ENCODE results near the gene SMCO4.

SMCO4 gene

DNA sequence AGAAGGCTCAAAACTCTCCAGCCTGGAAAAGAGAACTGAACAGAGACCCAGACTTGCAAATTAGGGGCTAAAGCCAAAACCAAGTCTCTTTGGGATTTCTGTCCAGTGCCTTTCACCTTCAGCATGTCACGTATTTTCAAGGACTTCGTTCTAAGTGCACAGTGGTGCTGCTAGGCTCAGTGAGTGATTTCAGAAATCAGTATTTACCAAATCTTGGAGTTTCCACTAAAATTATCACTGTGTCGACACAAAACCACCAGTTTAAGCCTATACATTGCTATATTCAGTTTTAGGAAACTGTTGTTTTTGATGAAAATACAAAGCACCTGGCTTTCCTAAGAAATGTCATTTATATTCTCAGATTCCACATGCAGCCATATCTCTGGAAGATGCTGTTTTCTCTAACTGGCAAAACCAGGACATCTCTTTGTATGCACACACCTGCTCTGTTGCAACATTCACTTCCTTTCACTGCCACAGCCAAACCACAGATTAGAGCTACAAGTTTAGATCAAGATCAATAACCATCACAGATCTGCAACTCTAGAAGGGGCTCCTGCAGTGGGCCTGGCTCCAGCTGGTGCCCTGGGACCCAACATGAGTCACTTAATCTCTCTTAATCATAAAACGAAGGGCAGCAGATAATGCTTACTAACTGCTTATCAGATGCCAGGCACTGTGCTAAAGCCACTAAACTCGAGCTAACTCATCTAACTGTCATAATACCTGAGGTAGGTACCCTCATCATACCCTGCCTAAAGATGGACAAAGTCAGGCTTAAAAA, 22.3 kb downstream of the SMCO4 start:
- no peak overlapping the region for H3K4me3 Mint-ChIP-seq

GRCh38 chr11:93519179-93519578, 24.0 kb downstream of the SMCO4 start:
- Mint-ChIP-seq H3K36me3 (ENCODE audit: insufficient read depth) (peaks cover 6% of the 10 kb centered on the region), H3K27me3 (no peaks in the 10 kb centered on the region), H3K4me1 (peaks cover 12% of the 10 kb centered on the region), H3K9me3 (no peaks in the 10 kb centered on the region), H3K4me3 (no peak overlapping the region), H3K27ac (ENCODE audit: low read depth) (no peak overlapping the region)
- ATAC-seq (replicated peaks; ENCODE audit: extremely low read depth, poor library complexity, severe bottlenecking) = no peak
- no peak for DNase-seq (ENCODE audit: low spot score in 2 of 2)

More for the DNA sequence above, 22.3 kb downstream of the SMCO4 start:
- Mint-ChIP-seq H3K4me1 (peaks cover 18% of the 10 kb centered on the region), H3K36me3 (ENCODE audit: insufficient read depth) (peaks cover 4% of the 10 kb centered on the region), H3K9me3 (no peaks in the 10 kb centered on the region), H3K27ac (ENCODE audit: low read depth) (peak overlapping the region; percentile 41), H3K27me3 (no peaks in the 10 kb centered on the region)
- ATAC-seq (replicated peaks; ENCODE audit: extremely low read depth, poor library complexity, severe bottlenecking) = no peak
- no peak for DNase-seq (ENCODE audit: low spot score in 2 of 2)

DNA sequence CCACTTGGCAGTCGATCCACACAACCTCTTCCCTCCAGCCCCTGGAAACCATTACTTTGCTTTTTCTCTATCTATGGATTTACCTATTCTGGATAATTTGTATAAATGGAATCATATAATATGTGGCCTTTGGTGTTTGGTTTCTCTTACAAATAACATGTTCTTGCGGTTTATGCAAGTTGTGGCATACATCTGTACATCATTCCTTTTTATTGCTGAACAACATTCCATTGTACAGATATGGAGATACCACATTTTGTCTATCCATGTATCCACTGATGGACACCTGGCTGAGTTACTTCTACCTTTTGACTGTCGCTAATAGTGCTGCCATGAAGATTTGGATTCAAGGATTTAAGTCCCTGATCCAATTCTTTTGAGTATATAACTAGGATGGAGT, 25.1 kb downstream of the SMCO4 start:
- no peak overlapping the region for H3K4me3 Mint-ChIP-seq
- DNase-seq (ENCODE audit: low spot score in 2 of 2) (no peak), ATAC-seq (replicated peaks; ENCODE audit: extremely low read depth, poor library complexity, severe bottlenecking) (no peak)
- no peaks in the 10 kb centered on the region for H3K9me3 Mint-ChIP-seq
- H3K27ac Mint-ChIP-seq (ENCODE audit: low read depth) = no peak overlapping the region
- H3K36me3 Mint-ChIP-seq (ENCODE audit: insufficient read depth) = peaks cover 6% of the 10 kb centered on the region
- H3K27me3 Mint-ChIP-seq = no peaks in the 10 kb centered on the region
- peaks cover 6% of the 10 kb centered on the region for H3K4me1 Mint-ChIP-seq

GRCh38 chr11:93517611-93518010, 25.6 kb downstream of the SMCO4 start:
- Mint-ChIP-seq H3K27ac (ENCODE audit: low read depth) (no peak overlapping the region), H3K4me3 (no peak overlapping the region), H3K36me3 (ENCODE audit: insufficient read depth) (peaks cover 6% of the 10 kb centered on the region), H3K4me1 (peaks cover 6% of the 10 kb centered on the region), H3K9me3 (no peaks in the 10 kb centered on the region), H3K27me3 (no peaks in the 10 kb centered on the region)
- no peak for DNase-seq (ENCODE audit: low spot score in 2 of 2)
- no peak for ATAC-seq (replicated peaks; ENCODE audit: extremely low read depth, poor library complexity, severe bottlenecking)

DNA sequence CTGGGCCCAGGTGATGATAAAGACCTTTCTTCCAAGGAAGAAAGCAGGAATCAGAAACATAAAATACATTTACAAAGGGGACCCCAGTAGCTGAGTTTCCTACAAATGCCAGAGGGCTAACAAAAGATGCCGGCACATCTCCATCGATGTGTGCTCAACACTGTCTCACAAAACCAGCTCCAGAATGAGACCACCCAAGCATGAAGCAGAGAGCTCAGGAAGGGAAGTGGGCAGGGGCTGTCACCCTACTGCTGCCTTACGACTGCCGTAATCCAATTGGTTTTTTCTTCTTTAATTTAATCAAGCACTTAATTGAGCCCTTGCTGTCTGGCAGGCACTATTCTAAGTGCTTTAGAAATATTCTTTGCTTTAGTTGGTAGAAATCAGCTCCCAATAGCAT, 26.1 kb downstream of the SMCO4 start:
- no peak overlapping the region for H3K4me3 Mint-ChIP-seq

GRCh38 chr11:93515441-93516025, 27.7 kb downstream of the SMCO4 start:
- Mint-ChIP-seq H3K9me3 (no peaks in the 10 kb centered on the region), H3K27ac (ENCODE audit: low read depth) (no peak overlapping the region), H3K4me1 (no peaks in the 10 kb centered on the region), H3K4me3 (no peak overlapping the region), H3K27me3 (no peaks in the 10 kb centered on the region), H3K36me3 (ENCODE audit: insufficient read depth) (peaks cover 2% of the 10 kb centered on the region)
- ATAC-seq (replicated peaks; ENCODE audit: extremely low read depth, poor library complexity, severe bottlenecking) (no peak), DNase-seq (ENCODE audit: low spot score in 2 of 2) (no peak)

More for the DNA sequence above, 26.1 kb downstream of the SMCO4 start:
- DNase-seq (ENCODE audit: low spot score in 2 of 2) = no peak
- ATAC-seq (replicated peaks; ENCODE audit: extremely low read depth, poor library complexity, severe bottlenecking) = no peak
- peaks cover 6% of the 10 kb centered on the region for H3K4me1 Mint-ChIP-seq
- H3K27me3 Mint-ChIP-seq = no peaks in the 10 kb centered on the region
- no peaks in the 10 kb centered on the region for H3K9me3 Mint-ChIP-seq
- peaks cover 6% of the 10 kb centered on the region for H3K36me3 Mint-ChIP-seq (ENCODE audit: insufficient read depth)
- H3K27ac Mint-ChIP-seq (ENCODE audit: low read depth) = no peak overlapping the region

DNA sequence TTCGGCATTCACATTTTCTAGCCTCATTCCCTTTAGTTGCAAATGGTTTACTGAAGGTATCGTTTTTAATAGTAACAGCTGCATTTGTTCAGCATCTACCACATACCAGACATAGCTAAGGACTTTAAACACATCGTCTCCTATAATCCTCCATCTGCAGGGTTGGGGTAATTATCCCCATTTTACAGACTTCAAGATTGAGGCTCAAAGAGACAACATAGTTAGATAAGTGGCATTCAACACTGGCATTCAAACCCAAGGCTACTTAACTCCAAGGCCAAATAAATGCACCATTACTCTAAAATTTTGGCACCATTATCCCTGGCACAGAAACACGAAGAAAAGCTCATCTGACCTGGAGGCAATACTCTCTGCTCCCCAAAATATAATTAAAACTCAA, 28.5 kb downstream of the SMCO4 start:
- ATAC-seq (replicated peaks; ENCODE audit: extremely low read depth, poor library complexity, severe bottlenecking) = no peak
- Mint-ChIP-seq H3K4me3 (no peak overlapping the region), H3K27me3 (no peaks in the 10 kb centered on the region), H3K4me1 (no peaks in the 10 kb centered on the region), H3K27ac (ENCODE audit: low read depth) (no peak overlapping the region), H3K36me3 (ENCODE audit: insufficient read depth) (peaks cover 2% of the 10 kb centered on the region), H3K9me3 (no peaks in the 10 kb centered on the region)
- DNase-seq (ENCODE audit: low spot score in 2 of 2) = no peak

- no peaks in the 10 kb centered on the region for H3K27me3 Mint-ChIP-seq
- ATAC-seq (replicated peaks; ENCODE audit: extremely low read depth, poor library complexity, severe bottlenecking) = no peak
Observed at GRCh38 chr11:93513772-93514171, 29.4 kb downstream of the SMCO4 start.

DNA sequence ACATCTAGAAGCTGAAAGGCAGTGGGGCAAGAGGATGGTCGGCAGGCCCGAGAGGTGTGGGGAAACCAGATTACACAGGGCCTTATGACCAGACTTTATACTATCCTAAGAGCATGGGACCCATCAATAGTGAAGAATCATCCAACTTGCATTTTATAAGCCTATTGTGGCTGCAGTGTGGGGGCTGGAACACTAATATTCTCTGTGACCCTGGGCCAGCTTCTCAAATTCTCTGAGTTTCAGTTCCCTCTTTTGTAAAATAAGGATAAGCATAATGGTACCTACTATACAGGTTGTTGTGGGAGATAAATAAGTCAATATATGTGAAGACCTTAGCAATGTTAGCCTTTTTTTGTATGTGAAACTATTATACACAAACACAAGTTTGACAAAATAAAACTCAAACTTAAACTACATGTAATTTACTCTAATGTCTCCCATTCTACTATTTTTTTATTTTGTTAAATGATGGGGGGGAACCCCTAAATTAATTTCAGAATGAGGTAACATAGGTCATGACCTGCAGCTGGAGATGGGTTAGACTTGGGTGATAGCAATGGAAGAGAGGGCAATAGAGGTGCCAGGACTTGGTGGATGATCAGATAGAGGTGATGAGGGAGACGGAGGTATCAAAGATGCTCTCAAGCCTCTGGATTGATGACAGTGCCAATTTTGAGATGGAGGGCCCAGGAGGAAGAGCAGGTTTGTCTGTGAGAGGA, 30.1 kb downstream of the SMCO4 start:
- peaks cover 2% of the 10 kb centered on the region for H3K36me3 Mint-ChIP-seq (ENCODE audit: insufficient read depth)
- H3K4me1 Mint-ChIP-seq = no peaks in the 10 kb centered on the region
- ATAC-seq (replicated peaks; ENCODE audit: extremely low read depth, poor library complexity, severe bottlenecking) = no peak
- no peaks in the 10 kb centered on the region for H3K27me3 Mint-ChIP-seq
- DNase-seq (ENCODE audit: low spot score in 2 of 2) = no peak
- H3K9me3 Mint-ChIP-seq = no peaks in the 10 kb centered on the region
- no peak overlapping the region for H3K4me3 Mint-ChIP-seq
- no peak overlapping the region for H3K27ac Mint-ChIP-seq (ENCODE audit: low read depth)

More at GRCh38 chr11:93513772-93514171, 29.4 kb downstream of the SMCO4 start:
- Mint-ChIP-seq H3K4me3 (no peak overlapping the region), H3K27ac (ENCODE audit: low read depth) (no peak overlapping the region), H3K4me1 (no peaks in the 10 kb centered on the region), H3K9me3 (no peaks in the 10 kb centered on the region), H3K36me3 (ENCODE audit: insufficient read depth) (peaks cover 2% of the 10 kb centered on the region)
- DNase-seq (ENCODE audit: low spot score in 2 of 2) = no peak

GRCh38 chr11:93512073-93512475, 31.1 kb downstream of the SMCO4 start:
- H3K36me3 Mint-ChIP-seq (ENCODE audit: insufficient read depth) = peaks cover 2% of the 10 kb centered on the region
- H3K27me3 Mint-ChIP-seq = no peaks in the 10 kb centered on the region
- H3K27ac Mint-ChIP-seq (ENCODE audit: low read depth) = no peak overlapping the region
- no peak for ATAC-seq (replicated peaks; ENCODE audit: extremely low read depth, poor library complexity, severe bottlenecking)
- H3K4me1 Mint-ChIP-seq = no peaks in the 10 kb centered on the region
- H3K4me3 Mint-ChIP-seq = no peak overlapping the region
- no peaks in the 10 kb centered on the region for H3K9me3 Mint-ChIP-seq
- no peak for DNase-seq (ENCODE audit: low spot score in 2 of 2)

GRCh38 chr11:93510196-93510873, 32.9 kb downstream of the SMCO4 start:
- ATAC-seq (replicated peaks; ENCODE audit: extremely low read depth, poor library complexity, severe bottlenecking) = no peak
- H3K27me3 Mint-ChIP-seq = no peaks in the 10 kb centered on the region
- H3K27ac Mint-ChIP-seq (ENCODE audit: low read depth) = no peak overlapping the region
- H3K4me3 Mint-ChIP-seq = no peak overlapping the region
- H3K4me1 Mint-ChIP-seq = no peaks in the 10 kb centered on the region
- no peaks in the 10 kb centered on the region for H3K9me3 Mint-ChIP-seq
- peaks cover 2% of the 10 kb centered on the region for H3K36me3 Mint-ChIP-seq (ENCODE audit: insufficient read depth)
- no peak for DNase-seq (ENCODE audit: low spot score in 2 of 2)

- H3K36me3 Mint-ChIP-seq (ENCODE audit: insufficient read depth) = no peaks in the 10 kb centered on the region
- no peaks in the 10 kb centered on the region for H3K4me1 Mint-ChIP-seq
- DNase-seq (ENCODE audit: low spot score in 2 of 2) (no peak), ATAC-seq (replicated peaks; ENCODE audit: extremely low read depth, poor library complexity, severe bottlenecking) (no peak)
- no peak overlapping the region for H3K4me3 Mint-ChIP-seq
- H3K27me3 Mint-ChIP-seq = no peaks in the 10 kb centered on the region
- H3K9me3 Mint-ChIP-seq = no peaks in the 10 kb centered on the region
- H3K27ac Mint-ChIP-seq (ENCODE audit: low read depth) = no peak overlapping the region
Observed at GRCh38 chr11:93507517-93507916, 35.7 kb downstream of the SMCO4 start.

All from central memory CD8-positive, alpha-beta T cell (primary cell).